Adrenal gland (tissue), 12 donors: ENCODE measurements around the gene THSD7A. TPM values are rescaled to one million over a fixed set of nuclear protein-coding genes. Genes with fewer than 3 reads are reported as not detected.

Source experiments
- DNase-seq, 7 donors: peaks; one replicate each; pipeline ENCODE4 v3.0.0-alpha.2; 2019 to 2020
- H3K27ac ChIP-seq, 5 donors: fragments of 200-600 bp; sonication (generic) in 4 of 5; 1 replicate in 3 of 5; 2 replicates in 2 of 5; pipeline versions ENCODE4 v1.5.1 to v1.8.0; 2016 to 2020; ENCODE audit warnings: mild to moderate bottlenecking in 1 of 5
- H3K27me3 ChIP-seq: fragments of 200-600 bp; 2 replicates; pipeline ENCODE4 v1.8.0; 2021
- H3K36me3 ChIP-seq, 2 donors: fragments of 200-600 bp; replicated peaks in 1 of 2; 1 replicate in 1 of 2; 2 replicates in 1 of 2; pipeline versions ENCODE4 v1.5.1 to v1.8.0; 2018 to 2022
- H3K4me1 ChIP-seq, 2 donors: fragments of 200-600 bp; replicated peaks in 1 of 2; 1 replicate in 1 of 2; 2 replicates in 1 of 2; pipeline versions ENCODE4 v1.5.1 to v1.8.0; 2018 to 2021
- H3K4me3 ChIP-seq, 4 donors: fragments of 200-600 bp; sonication (generic) in 3 of 4; one replicate each; pipeline ENCODE4 v1.5.1; 2016 to 2018
- H3K9me3 ChIP-seq, 3 donors: fragments of 200-600 bp; sonication (generic) in 1 of 3; replicated peaks in 1 of 3; 1 replicate in 2 of 3; 2 replicates in 1 of 3; pipeline versions ENCODE4 v1.5.1 to v1.8.0; 2016 to 2021
- POLR2A ChIP-seq, 2 donors: fragments of 450-650 bp; IDR thresholded peaks; one replicate each; pipeline ENCODE4 v1.6.1; 2017; ENCODE audit warnings: antibody characterized with exemption in 2 of 2, mild to moderate bottlenecking in 2 of 2, moderate library complexity in 1 of 2
- WGBS, 4 donors: extraction: QIAGEN DNeasy Blood & Tissue Kit in 2 of 4; methylation state at CpG; one replicate each; pipeline versions ENCODE4 v1.1.5 to v1.1.7; 2013 to 2017; 5-methylcytosine and 5-hydroxymethylcytosine counted together
- intact Hi-C, 2 donors: fragments of 100-400 bp; cut with DNase I; formaldehyde crosslinking; loops; one replicate each; pipeline versions ENCODE4 v1.14.1 to v1.15.0; 2022 to 2023
- polyA plus RNA-seq, 3 donors: library from polyadenylated mRNA; stranded (reverse); fragments of 200-250 nt in 2 of 3; fragments of 350-450 nt in 1 of 3; fragmentation: Illumina TruSeq in 1 of 3; extraction: RNeasy Lipid Tissue Mini Kit (QIAGEN cat#74804) in 1 of 3; gene quantifications; one replicate each; pipeline ENCODE4 v1.2.3, GENCODE V29; 2013 to 2014
- total RNA-seq, 9 donors: library from RNA; depleted of rRNA in 4 of 9; stranded (reverse); fragments of >200 nt in 4 of 9; fragments of 120-200 nt in 1 of 9; fragmentation: NEBNext Ultra II Directional in 1 of 9; extraction: Animal tissue kit (Norgen Biotek cat#: 25700) in 1 of 9; gene quantifications; one replicate each; pipeline versions ENCODE4 v1.1.0 to v1.2.4, GENCODE V29; 2013 to 2023
- TF ChIP-seq, protein P1 (sequence below), 6 experiments: fragments of 450-650 bp in 4 of 6; fragments of 200-600 bp in 2 of 6; sonication (generic) in 1 of 6; IDR thresholded peaks; 1 replicate in 5 of 6; 2 replicates in 1 of 6; pipeline versions ENCODE4 v1.5.1 to v1.8.0; 2016 to 2021; ENCODE audit warnings: antibody characterized with exemption in 6 of 6, mild to moderate bottlenecking in 2 of 6, moderate library complexity in 1 of 6
- donor health status: healthy with polysubstance abuse.
- donor health status: Bipolar disorder and iron deficiency.
- donor health status: DM: yes; HTN: yes; CAD: no.
- donor health status: DM: no; HTN: no; CAD: no.
- donor health status: DM: no; HTN: no; CAD: no.
- donor health status: DM: yes; HTN: yes; CAD: no.

The THSD7A gene
- total and polyA plus RNA-seq, 12 donors, result 0.74 to 18.4 (median 4.8) TPM

DNA sequence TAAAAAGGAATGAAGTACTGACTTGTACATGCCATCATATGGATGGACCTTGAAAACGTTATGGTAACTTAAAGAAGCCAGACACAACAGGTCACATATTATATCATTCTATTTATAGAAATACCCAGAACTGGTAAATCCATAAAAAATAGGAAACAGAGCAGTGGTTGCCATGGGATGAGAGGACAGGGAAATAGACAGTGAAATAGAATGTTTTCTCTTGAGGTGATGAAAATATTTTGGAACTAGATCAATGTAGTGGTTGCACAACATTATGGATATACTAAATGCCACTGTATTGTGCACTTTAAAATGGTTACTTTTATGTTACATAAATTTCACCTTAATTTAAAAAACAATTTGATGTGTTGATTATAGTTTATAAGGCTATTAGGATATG is 318.5 kb downstream of the THSD7A start:
- no peak for DNase-seq
- intact Hi-C loops, result no loop called here
- WGBS, 4 donors, result 37 to 52% (median 46%) methylated on average over 1 of the region's 1 CpG
- Histone ChIP-seq H3K36me3 (no peaks in the 10 kb centered on the region), H3K4me1 (no peaks in the 10 kb centered on the region), H3K27me3 (no peaks in the 10 kb centered on the region), H3K9me3 (no peaks in the 10 kb centered on the region), H3K4me3 (no peak overlapping the region), H3K27ac (no peak overlapping the region)
- TF ChIP-seq, protein P1, sequence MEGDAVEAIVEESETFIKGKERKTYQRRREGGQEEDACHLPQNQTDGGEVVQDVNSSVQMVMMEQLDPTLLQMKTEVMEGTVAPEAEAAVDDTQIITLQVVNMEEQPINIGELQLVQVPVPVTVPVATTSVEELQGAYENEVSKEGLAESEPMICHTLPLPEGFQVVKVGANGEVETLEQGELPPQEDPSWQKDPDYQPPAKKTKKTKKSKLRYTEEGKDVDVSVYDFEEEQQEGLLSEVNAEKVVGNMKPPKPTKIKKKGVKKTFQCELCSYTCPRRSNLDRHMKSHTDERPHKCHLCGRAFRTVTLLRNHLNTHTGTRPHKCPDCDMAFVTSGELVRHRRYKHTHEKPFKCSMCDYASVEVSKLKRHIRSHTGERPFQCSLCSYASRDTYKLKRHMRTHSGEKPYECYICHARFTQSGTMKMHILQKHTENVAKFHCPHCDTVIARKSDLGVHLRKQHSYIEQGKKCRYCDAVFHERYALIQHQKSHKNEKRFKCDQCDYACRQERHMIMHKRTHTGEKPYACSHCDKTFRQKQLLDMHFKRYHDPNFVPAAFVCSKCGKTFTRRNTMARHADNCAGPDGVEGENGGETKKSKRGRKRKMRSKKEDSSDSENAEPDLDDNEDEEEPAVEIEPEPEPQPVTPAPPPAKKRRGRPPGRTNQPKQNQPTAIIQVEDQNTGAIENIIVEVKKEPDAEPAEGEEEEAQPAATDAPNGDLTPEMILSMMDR (IDR thresholded peaks at IDR 0.05), result no peak
- TF ChIP-seq POLR2A (IDR thresholded peaks at IDR 0.05), result no peak

DNA sequence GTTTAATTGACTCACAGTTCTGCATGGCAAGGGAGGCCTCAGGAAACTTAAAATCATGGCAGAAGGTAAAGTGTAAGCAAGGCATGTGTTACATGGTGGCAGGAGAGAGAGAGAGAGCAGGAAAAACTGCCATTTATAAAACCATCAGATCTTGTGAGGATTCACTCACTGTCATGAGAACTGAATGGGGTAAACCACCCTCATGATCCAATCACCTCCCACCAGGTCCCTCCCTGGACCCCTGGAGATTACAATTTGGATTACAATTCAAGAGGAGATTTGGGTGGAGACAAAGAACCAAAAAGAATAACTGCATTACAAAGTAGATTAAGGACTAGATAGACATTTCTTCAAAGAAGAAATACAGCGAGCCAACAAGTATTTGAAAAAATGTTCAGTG is 324.1 kb downstream of the THSD7A start:
- Histone ChIP-seq H3K27ac (no peak overlapping the region), H3K36me3 (no peaks in the 10 kb centered on the region), H3K4me1 (no peaks in the 10 kb centered on the region), H3K4me3 (no peak overlapping the region), H3K9me3 (no peaks in the 10 kb centered on the region), H3K27me3 (no peaks in the 10 kb centered on the region)
- 91 to 100% (median 94%) methylated on average over 1 of the region's 1 CpG for WGBS, 4 donors
- TF ChIP-seq, protein P1 (IDR thresholded peaks at IDR 0.05), result no peak
- TF ChIP-seq POLR2A (IDR thresholded peaks at IDR 0.05), result no peak
- DNase-seq, result no peak
- intact Hi-C loops, result no loop called here

DNA sequence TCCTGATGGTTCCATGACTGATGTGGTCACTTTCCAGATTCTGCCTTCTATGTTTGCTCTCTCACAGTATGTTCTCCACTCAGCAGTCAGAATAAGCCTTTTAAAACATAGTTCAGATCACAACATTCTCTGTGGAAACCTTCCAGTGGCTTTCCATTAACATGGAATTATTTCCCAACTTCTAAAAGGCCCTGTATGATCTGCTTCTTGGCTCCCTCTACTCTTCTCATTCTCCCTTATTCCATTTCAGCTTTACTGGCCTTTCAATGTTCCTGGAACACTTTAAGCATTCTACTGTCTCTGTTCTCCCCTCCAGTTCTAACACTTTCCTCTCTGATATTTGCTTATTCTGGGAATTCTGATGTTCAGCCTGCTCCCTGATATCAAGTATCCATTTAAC is 325.6 kb downstream of the THSD7A start:
- TF ChIP-seq, protein P1 (IDR thresholded peaks at IDR 0.05), result no peak
- no peak for TF ChIP-seq POLR2A (IDR thresholded peaks at IDR 0.05)

DNA sequence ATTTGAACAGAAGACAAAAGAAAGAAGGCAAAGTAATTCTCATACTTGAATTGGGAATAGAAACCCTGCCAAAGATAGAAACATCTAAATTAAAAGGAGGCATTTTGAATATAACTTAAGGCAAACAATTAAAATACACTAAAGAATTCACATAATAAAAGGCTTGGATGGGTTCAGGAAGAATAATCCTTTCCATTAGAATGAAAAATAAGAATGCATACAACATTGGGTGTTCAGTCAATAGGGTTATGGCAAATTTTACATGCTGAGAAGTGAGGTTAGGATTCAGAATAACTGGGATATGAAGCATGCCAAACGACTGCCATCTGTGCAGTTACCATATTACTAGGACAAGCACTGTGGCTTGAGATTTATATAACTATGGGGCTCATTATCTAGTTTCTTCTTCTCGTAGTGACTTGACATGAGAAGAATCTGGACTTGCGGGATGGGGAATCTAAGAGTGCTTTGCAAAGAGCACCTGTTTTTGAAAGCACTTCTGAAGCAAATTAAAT is 326.5 kb downstream of the THSD7A start:
- H3K9me3 ChIP-seq, result peaks cover 0 to 9% (median 0%) of the 10 kb centered on the region in 3 donors
- no peaks in the 10 kb centered on the region for H3K4me1 ChIP-seq
- no peak overlapping the region for H3K4me3 ChIP-seq
- H3K36me3 ChIP-seq, result no peaks in the 10 kb centered on the region
- no peaks in the 10 kb centered on the region for H3K27me3 ChIP-seq
- TF ChIP-seq POLR2A (IDR thresholded peaks at IDR 0.05), result no peak
- TF ChIP-seq, protein P1 (IDR thresholded peaks at IDR 0.05), result no peak
- WGBS, 4 donors, result 82 to 90% (median 88%) methylated on average over 3 of the region's 3 CpGs
- no peak overlapping the region for H3K27ac ChIP-seq
- no peak for DNase-seq
- intact Hi-C loops, result no loop called here

More for the DNA sequence above, 325.6 kb downstream of the THSD7A start:
- H3K27me3 ChIP-seq, result no peaks in the 10 kb centered on the region
- no peak overlapping the region for H3K27ac ChIP-seq
- H3K9me3 ChIP-seq, result peaks cover 0 to 2% (median 0%) of the 10 kb centered on the region in 3 donors
- no peak for DNase-seq
- H3K4me3 ChIP-seq, result no peak overlapping the region
- H3K4me1 ChIP-seq, result no peaks in the 10 kb centered on the region
- intact Hi-C loops, result no loop called here
- H3K36me3 ChIP-seq, result no peaks in the 10 kb centered on the region
